ENCODE measurements around the gene NRAS.

NRAS gene

GRCh38 chr1:114668784-114669561 lies 47.6 kb downstream of the NRAS start:
- H3K4me3 ChIP-seq (ENCODE audit: low read length): peak overlapping the region; percentile 88
- H3K27ac ChIP-seq (ENCODE audit: low read depth, low read length): peak overlapping the region; percentile 38
- H3K4me1 ChIP-seq (ENCODE audit: control insufficient read depth, insufficient read depth, low read length): no peaks in the 10 kb centered on the region
- peak overlapping the region; percentile 81 for H3K9ac ChIP-seq (ENCODE audit: low read length)
- no peaks in the 10 kb centered on the region for H3K27me3 ChIP-seq (ENCODE audit: control insufficient read depth, insufficient read depth, low read length)
- H3K36me3 ChIP-seq (ENCODE audit: control insufficient read depth, insufficient read depth, low read length): no peaks in the 10 kb centered on the region

GRCh38 chr1:114668373-114668772 lies 48.2 kb downstream of the NRAS start:
- Histone ChIP-seq H3K27me3 (ENCODE audit: control insufficient read depth, insufficient read depth, low read length) (no peaks in the 10 kb centered on the region), H3K4me1 (ENCODE audit: control insufficient read depth, insufficient read depth, low read length) (no peaks in the 10 kb centered on the region), H3K27ac (ENCODE audit: low read depth, low read length) (no peak overlapping the region), H3K9ac (ENCODE audit: low read length) (no peak overlapping the region), H3K4me3 (ENCODE audit: low read length) (no peak overlapping the region), H3K36me3 (ENCODE audit: control insufficient read depth, insufficient read depth, low read length) (no peaks in the 10 kb centered on the region)

GRCh38 chr1:114666954-114667353 lies 49.6 kb downstream of the NRAS start:
- Histone ChIP-seq H3K4me1 (ENCODE audit: control insufficient read depth, insufficient read depth, low read length) (no peaks in the 10 kb centered on the region), H3K27me3 (ENCODE audit: control insufficient read depth, insufficient read depth, low read length) (no peaks in the 10 kb centered on the region), H3K27ac (ENCODE audit: low read depth, low read length) (no peak overlapping the region), H3K36me3 (ENCODE audit: control insufficient read depth, insufficient read depth, low read length) (no peaks in the 10 kb centered on the region), H3K9ac (ENCODE audit: low read length) (no peak overlapping the region), H3K4me3 (ENCODE audit: low read length) (no peak overlapping the region)

- Histone ChIP-seq H3K27ac (ENCODE audit: low read depth, low read length) (no peak overlapping the region), H3K4me3 (ENCODE audit: low read length) (no peak overlapping the region), H3K27me3 (ENCODE audit: control insufficient read depth, insufficient read depth, low read length) (no peaks in the 10 kb centered on the region), H3K36me3 (ENCODE audit: control insufficient read depth, insufficient read depth, low read length) (no peaks in the 10 kb centered on the region), H3K4me1 (ENCODE audit: control insufficient read depth, insufficient read depth, low read length) (no peaks in the 10 kb centered on the region), H3K9ac (ENCODE audit: low read length) (no peak overlapping the region)
Measured at GRCh38 chr1:114660238-114660637, 56.3 kb downstream of the NRAS start.
